GM19455 (cell line): ENCODE results near the gene FBXL20.
"Not testable (repeated sequence)": the region's sequence is repeated elsewhere in the genome, so short reads cannot be mapped to it uniquely, and the experiment has no call there.

Experiments
- ATAC-seq: cut with Tn5 transposase; IDR thresholded peaks from one replicate; pipeline ENCODE4 v1.9.1; 2021; ENCODE audit not compliant: unreplicated experiment

Gene FBXL20, protein sequence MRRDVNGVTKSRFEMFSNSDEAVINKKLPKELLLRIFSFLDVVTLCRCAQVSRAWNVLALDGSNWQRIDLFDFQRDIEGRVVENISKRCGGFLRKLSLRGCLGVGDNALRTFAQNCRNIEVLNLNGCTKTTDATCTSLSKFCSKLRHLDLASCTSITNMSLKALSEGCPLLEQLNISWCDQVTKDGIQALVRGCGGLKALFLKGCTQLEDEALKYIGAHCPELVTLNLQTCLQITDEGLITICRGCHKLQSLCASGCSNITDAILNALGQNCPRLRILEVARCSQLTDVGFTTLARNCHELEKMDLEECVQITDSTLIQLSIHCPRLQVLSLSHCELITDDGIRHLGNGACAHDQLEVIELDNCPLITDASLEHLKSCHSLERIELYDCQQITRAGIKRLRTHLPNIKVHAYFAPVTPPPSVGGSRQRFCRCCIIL

DNA sequence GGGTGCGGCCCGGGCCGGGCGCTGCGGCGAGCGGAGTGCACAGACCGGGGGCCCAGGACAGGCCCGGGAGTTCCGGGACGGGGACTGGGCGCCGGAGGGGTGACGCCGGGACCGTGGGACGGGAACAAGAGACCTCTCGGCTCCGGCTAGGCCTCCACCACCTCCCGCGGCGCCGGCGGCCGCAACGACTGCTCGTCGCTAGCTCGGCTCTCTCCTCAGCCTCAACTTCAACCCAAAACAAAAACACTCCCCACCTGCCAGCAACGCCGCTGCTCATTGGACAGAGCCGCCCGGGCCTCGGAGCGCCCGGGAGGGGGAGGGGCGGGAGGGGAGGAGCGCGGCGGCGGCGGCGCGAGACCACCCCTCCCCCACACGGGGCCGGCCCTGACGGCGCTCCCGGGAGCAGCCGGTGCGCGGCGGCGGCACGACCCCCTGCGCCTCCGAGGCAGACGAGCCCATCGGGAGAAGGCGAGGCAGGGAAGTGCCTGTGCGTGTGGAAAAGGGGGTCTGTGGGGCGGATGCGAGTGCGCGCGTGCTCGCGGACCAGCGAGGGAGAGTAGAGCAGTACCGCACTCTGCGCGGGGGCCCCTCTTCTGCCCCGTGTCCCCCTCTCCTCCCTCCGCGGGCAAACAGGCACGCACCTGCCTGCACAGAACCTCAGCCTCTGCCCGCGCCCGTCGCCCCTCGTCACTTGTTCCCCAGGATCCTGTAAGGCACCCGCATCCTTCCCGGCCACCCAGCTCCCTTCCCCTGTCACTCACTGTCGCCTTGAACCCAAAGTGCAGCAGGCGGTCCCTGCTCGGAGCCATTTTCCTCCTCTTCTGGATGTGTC lies at the start of gene FBXL20:
TSS of gene FBXL20 (minus strand) at position 215 of the 832 bp plus-strand sequence. CDS start 224 bp downstream, outside the sequence.
- peak; percentile 69 for ATAC-seq

DNA sequence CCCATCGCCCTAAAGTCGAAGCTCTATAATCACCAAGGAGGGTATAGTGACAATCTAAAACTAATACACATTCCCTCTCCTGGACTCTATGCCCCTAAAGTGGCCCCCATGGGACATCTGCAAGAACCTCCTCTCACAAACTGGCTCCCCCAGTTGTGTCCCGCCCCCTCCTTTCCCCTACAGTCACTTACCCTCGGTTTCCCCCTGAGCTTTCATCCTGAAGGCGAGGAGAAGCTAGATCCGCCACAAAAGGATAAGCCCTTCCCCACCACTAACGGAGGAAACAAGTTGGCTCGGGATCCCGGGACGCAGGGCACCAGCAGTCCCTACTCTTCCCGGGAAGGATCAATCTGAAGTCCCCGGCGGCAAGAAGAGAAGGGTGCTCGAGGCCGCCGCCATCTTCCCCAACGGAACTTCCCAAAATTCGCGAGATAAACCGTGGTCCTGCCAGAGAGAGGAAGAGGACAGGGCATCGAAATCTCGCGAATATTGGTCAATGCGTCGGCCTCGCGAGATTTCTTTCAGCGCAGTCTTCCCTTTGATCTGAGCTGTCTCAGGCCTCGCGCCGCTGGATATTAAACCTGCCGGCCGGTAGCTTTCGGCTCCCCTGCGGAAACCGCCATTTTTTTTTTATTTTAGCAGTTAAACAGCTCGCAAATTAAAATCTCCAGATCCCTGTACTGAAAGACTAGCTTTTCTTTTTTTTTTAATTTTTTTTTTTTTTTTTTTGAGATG lies 49.6 kb upstream of the FBXL20 start, which contains the start of gene MED1:
TSS of gene MED1 (minus strand) at position 417 of the 735 bp plus-strand sequence. CDS start at position 216, 201 bp downstream.
- ATAC-seq = peak; percentile 82

DNA sequence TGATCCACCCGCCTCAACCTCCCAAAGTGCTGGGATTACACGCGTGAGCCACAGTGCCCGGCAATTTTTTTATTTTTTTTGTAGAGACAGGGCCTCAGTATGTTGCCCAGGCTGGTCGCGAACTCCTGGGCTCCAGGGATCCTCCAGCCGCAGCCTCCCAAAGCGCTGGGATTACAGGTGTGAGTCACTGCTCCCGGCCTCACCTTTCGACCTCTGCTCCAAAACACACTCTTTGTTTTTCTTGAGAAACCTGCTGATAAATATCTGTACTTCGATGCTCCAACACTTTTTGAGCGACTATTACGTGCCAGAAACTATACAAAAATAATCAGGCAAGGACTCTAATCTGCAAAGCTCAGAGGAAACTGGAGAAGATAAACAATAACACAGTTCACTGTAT lies 48.6 kb upstream of the FBXL20 start:
- ATAC-seq = no peak

DNA sequence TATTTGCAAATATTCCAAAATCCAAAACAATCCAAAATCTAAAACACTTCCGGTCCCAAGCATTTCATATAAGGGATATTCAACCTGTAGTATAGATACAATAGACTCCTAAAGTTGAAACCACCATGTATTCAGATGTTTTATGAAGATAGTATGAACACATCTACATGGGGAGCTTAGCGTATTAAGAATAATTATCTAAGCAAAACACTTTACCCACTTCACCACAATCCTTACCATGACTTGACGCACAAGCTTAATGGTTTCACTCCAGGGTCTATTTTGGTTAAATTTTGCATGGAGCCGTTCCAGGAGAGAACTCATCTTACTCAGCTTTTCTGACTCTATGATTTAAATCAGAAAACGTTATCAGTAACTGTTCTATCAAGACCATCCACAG lies 46.1 kb upstream of the FBXL20 start:
- ATAC-seq = no peak

DNA sequence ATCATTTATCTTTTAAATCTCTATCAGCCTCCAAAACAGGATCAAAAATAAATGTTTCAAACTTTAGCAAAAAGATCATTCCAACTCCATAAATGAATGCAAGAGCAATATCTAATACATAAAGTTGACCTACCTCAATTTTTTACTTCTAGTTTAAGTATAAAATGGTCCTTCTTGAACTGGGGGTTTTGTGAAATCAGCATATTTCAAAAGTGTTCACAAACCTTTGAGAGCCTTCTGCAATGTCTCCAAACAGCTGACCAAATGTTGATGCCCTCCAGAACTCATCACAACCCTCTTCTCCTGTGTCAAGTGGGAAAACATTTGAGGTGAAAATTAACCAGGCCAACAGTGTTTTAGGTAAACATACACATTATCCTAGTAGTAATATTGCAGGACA lies 41.9 kb upstream of the FBXL20 start:
- ATAC-seq = no peak

DNA sequence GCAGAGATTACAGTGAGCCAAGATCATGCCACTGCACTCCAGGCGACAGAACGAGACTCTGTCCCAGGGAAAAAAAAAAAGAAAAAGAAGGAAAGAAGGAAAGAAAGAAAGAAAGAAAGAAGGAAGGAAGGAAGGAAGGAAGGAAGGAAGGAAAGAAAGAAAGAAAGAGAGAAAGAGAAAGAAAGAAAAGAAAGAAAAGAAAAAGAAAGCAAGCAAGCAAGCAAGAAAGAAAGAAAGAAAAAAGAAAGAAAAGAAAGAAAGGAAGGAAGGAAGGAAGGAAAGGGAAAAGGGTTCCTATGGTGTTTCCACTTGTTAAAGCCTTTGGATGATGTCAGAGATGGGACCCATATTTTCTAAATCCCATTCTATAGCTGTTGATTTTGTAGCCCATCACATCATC lies 38.4 kb upstream of the FBXL20 start:
- not testable (repeated sequence) for ATAC-seq

DNA sequence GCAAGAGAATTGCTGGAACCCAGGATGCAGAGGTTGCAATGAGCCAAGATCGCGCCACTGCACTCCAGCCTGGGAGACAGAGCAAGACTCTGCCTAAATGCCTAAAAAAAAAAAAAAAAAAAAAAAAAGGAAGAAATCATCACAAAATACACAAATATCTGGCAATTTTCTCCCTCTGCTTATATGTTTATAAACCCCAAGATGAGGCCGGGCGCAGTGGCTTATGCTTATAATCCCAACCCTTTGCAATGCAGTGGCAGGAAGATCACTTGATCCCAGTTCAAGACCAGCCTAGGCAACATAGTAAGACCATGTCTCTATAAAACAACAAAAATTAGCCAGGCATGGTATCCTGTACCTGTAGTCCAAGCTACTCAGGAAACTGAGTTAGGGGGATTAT lies 28.2 kb upstream of the FBXL20 start:
- no peak for ATAC-seq

DNA sequence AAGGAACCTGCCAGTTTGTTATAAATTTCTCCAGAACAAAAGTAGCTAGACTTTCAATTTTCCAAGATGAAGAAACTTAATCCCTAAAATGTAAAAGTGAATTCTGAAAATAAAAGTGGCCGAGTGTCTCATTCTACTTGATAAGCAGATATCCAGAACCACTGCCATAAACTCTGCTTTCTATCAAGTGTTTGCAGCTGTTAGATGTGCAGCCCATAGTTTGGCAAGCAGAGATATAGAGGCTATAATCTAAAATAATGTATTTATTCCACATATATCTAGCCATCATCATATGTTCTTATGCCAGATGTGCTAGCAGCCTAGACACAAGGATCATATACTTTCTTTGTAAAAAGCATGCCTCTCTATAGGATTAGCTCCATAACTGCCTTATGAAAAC lies 14.7 kb upstream of the FBXL20 start:
- ATAC-seq = no peak

DNA sequence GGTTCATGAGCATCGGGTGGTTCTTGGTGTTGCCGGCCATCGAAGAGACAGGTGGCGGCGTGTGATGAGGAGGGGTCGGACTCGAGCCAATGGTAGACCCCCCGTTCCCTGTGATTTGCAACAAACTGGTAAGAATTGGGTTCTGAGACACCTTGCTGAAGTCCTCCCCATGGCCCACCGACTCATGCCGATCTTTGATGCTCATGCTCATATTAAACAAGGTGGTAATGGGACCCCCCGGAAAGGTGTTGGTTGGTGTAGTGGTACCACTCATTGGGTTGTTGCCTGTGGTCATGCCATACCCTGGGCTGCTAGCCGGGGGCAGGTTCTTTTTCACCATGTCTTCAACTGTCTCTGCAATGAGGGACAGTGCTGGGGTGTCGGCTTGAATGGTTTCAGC lies 8.9 kb upstream of the FBXL20 start:
- no peak for ATAC-seq

DNA sequence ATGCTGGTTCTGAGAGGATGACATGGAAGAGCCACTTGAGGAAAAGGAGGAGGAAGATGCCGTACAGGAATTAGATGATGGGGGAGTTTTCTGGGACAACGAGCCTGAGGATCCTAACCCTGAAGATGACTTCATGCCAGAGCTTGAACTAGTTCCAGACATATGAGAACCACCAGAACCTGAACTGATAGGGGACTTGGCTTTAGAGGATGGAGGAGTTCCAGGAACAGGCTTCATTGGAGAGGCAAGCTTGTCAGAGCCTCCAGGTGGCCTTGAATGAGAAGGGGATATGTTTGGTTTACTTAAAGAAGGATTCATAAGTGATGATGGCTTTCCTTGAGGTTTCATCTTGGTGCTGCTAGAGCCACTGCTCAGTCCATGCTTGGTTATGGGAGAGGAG lies 6.9 kb upstream of the FBXL20 start:
- no peak for ATAC-seq

DNA sequence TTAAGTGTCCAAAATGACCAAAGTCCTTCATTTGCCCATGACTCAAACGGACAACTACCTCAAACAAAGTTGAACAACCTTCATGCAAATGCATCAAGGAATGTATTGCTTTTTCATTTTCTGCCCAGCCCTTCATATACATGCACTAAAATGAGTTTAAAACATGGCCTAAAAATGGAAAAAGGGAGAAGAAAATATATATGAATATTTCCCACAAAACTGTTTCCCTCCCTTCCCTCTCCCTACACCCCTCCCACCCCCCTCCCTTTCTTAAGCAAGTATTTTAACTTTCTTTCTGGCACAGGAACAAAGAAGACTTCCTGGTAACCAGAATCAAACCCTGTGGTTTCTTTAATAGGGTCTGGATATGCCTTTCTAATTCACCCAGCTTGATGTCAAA lies 5.5 kb upstream of the FBXL20 start:
- ATAC-seq = no peak

DNA sequence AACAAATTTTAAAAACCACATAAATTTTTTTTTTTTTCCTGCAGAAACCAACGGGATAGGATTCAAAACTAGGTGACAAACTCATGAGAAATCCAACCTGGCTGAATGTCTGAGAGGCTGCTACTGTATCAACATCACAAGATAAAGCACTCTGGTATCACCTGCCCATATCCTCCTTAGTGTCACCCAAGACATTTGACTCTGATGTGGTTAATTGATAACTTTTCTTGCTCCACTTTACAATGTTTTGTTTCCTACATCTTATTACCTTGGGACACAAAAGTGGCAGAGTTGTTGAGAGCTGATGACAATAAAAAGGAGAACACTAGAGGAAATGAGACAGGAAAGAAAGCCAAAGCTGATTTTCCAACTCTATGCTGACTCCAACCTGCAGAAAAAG lies 4.0 kb upstream of the FBXL20 start:
- no peak for ATAC-seq

DNA sequence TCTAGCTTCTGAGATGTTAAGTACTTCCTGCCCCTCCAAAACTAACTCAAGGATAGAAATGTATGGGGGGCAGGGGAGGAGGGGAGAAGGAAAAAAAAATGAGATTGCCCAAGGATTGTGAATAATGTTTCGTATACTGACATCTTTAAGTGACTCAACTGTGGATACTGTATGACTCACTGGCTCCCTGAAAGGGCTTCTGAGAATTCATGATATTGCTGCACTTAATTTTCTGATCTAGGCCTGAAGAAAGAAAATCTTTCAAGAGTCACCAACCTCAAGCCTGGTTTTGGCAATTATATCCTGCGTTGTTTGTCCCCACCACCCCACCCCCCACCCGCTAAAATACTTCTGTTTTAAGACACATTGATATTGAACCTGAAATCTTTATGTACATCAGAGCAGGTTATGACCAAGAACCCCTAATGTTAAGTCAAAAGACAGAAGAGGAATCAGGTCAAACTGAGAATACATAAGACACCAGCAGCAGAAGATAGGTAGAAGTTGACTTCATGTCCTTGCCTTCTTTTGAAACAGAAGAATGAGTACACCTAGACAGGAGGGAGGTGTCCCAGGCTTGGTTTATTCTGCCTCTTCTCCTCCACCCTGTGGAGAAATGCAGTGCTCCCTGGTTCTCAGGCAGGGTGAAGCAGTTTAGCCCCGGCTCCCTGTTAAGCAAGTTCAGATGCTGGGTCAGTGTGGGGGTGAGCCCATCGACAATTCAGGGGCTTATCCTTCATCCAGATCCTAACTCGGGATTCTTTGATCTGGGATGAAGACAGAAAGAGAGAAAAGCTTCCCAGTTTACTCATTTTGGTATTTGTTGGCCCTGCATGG lies 3.3 kb upstream of the FBXL20 start:
- no peak for ATAC-seq

DNA sequence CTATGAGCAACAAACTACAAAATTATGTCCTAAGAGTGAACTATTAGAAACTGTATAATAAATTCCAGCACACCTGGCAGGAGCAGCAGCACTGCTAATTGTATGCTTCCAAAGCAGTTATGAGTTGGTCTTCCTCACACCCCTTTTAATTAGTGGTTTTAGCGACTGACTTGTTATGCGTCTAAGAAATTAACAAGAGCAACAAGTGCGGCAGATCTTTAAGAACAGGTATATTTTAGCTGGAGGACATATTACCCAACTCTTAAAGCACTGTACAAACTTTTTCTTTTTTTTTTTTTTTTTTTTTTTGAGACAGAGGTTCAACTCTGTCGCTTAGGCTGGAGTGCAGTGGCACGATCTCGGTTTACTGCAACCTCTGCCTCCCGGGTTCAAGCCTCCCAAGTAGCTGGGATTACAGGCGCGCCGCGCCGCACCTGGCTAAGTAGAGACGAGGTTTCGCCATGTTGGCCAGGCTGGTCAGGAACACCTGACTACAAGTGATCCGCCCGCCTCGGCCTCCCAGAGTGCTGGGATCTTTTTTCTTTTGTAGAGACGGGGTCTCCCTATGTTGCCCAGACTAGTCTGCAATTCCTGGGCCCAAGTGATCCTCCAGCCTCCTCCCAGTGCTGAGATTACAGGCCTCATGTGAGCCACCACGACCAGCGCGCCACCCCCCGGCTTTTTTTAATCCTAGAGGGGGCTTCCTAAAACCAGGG lies 1.6 kb upstream of the FBXL20 start:
- no peak for ATAC-seq

DNA sequence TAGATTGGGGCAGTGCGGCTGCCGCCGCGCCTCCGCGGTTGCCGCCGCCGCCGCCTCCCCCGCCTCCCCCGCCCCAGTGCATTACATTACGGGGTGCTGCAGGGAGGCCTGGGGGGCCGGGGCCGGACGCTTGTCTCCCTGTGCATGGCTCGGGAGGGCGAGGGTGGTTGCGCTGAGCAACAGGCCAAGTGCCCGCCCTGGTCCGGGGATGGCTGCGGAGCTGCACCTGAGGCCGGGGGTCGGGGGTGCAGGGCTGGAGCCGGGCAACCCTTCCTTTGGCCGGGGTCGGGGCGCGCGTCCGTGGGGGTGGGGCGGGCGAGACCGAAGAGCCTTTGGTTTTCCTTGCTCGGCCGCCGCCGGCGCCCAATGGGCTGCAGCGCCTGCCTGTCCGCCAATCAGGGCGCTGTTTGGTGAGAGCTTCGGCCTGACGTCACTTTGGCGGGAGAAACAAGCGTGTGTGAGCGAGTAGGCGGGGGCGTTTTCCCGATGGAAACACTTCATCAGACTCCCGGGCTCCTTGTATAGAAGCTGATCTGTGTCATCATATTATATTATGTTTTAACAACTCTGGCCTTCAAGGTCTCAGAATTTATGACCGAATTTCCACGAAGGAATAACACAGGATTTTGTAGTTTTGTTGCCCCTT lies 941 bp upstream of the FBXL20 start:
- peak; percentile 53 for ATAC-seq

DNA sequence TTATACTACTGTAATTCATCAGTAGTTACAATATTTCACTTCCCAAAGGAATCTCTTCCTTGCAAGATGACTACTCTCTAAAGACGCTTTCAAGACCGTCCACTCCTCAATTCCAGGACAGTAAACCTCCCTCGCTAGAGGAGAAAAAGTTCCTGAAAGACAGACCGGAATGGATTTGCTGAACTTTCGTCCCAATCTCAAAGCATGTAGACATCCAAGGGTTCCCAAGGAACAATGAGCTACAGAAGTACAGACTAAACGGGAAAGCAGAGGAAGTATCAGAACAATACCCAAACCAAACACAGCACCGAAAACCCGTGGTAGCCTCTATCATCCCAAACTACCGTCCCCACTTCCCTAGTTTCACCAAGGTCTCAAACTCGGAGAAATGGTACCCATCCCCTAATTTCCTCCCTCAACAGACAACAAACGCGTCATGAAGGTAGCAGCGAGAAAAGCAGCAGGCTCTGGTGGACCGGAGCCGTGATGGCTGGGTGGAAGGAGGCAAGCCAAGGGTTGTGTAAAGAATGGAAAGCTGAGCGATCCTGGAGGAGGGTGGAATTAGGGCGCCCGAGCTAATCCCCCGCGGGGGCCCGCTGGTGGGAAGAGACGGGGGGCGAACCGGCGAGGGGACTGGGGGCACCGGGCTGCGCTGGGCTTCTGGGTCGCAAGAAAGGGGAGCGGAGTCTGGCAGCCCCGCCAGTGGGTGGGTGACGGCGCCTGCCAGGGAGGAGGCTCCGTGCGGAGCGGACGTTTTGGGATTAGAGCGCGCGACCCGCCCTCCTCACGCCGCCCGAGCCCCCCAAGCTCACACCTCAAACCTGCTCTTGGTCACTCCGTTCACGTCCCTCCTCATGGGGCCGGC lies 647 bp downstream of the FBXL20 start:
- peak; percentile 23 for ATAC-seq

DNA sequence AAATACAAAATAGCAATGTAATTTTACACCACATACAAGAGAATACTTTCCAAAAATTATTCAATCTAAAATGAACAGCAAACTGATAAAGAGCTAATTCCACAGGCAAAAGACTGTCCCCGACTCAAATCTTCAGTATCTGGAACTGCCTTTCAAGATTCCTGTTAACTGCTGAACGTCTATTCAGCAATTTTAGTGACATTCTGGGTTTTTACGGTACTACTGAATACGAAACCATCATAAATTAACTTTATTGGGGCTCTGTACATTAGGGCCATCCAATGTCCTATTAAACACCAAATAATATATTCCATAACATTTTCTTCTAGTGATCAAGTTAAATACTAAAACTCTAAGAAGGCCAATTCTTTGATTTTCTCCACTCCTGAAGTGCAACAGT lies 1.6 kb downstream of the FBXL20 start:
- no peak for ATAC-seq

DNA sequence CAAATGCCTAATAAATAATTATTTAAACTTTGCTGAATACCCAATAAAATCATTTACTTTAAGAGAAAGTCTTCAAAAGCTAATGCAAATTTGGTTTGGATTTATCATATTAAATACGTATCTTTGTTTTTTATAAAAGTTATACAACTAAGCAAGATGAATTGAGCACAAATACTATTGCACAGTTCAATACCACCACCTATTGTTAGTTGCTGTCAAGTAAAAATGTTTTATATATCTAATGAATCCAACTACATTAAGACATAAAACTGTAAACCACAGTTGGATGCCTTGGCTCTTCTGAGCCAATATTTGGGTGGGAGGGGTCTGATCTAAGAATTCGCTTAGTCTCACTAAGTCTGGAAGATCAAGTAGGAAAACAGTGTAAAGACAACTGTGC lies 7.7 kb downstream of the FBXL20 start:
- ATAC-seq = no peak
